Right kidney (tissue), 1 donor: Measurements from ENCODE around the gene TRIAP1.

Experiments
- DNase-seq: peaks from one replicate; pipeline ENCODE4 v3.0.0-alpha.2; 2016

The TRIAP1 gene

DNA sequence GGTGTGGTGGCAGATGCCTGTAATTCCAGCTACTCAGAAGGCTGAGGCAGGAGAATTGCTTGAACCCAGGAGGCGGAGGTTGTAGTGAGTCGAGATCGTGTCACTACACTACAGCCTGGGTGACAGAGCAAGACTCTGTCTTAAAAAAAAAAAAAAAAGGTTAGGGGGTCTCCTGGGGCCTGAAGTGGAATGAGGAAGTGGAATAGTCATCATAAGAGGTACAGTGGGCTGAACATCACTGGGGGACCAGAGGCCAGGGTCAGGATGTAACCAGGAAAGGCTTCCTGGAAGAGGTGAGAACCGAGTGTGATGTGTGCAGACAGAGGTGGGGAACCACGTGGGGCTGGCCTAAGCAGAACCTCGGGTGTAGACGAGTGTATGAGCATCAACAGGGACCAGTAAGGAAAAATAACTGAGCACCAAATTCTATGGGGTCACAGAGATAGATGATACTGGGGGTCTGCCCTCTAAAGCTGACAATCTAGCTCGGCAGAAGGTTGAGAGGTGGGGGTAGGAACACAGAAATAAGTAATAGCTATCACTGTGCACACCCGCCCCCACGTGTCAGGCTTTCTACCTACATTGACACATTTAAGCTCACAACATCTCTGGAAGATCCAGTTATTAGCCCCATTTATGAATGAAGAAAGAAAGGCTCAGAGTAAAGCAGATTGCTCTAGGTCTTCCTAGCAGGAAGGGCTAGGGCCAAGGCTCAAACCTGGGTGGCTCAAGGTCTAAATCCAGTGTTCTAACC lies 13.2 kb downstream of the TRIAP1 start:
- DNase-seq, result no peak

- DNase-seq, result no peak
Observed at GRCh38 chr12:120429368-120429767, 16.8 kb downstream of the TRIAP1 start.

DNA sequence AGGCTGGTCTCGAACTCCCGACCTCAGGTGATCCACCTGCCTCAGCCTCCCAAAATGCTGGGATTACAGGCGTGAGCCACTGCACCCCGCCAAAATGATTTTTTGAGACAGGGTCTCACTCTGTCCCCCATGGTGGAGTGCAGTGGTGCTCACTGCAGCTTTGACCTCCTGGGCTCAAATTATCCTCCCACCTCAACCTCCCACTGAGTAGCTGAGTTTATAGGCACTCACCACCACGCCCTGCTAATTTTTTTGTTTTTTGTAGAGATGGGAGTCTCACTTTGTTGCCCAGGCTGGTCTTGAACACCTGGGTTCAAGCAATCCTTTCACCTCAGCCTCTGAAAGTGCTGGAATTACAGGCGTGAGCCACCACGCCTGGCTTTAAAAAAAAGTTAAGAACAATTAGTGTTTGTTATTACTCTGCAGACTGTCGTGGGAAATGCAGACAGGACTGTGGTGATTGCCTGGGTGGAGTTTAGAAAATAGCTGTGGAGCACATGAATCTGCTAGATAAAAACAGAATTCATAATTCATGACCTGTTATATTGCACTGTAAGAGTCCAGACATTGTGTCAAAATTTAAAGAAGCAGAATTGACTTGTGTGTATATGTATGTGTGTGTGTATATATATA lies 17.5 kb downstream of the TRIAP1 start:
- no peak for DNase-seq

DNA sequence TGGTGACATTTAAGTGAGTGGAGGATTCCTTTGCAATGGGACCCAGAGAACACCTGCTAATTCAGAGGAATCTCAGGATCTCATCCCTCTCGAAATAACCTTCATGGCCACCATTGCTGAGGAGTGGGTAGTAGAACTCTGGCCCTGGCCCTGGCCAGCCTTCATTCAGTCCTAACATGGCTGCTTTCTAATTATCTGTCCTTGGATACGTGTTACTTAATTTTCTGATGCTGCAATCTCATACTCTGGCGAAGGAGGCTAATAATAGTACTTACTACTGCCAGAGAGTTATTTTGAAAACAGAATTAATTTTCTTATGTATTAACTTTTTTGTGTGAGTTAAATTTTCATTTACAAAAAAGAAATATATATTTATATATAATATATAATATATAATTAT lies 20.4 kb downstream of the TRIAP1 start:
- no peak for DNase-seq

DNA sequence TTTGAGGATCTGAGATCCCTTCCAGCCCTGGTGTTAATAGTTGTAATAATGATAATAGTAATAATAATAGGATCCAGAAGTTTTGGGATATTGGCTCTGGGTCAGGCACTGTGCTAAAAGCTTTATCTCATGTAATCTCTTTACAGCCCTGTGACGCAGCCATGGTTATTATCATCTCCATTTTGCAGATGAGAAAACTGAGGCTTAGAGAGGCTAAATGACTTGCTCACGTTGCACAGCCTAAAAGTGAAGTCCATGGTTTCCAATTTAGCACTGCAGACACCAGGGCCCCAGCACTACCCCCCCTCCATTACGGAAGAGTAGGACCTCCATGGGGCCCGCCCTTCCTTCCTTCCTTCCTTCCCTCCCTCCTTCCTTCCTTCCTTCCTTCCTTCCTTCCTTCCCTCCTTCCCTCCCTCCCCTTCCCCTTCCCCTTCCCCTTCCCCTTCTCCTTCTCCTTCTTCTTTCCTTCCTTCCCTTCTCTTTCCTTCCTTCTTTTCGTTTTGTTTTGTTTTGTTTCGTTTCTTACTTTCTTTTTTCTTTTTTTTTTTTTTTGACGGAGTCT lies 23.2 kb downstream of the TRIAP1 start:
- no peak for DNase-seq

- DNase-seq, result no peak
Observed at GRCh38 chr12:120421701-120422100, 24.5 kb downstream of the TRIAP1 start.

DNA sequence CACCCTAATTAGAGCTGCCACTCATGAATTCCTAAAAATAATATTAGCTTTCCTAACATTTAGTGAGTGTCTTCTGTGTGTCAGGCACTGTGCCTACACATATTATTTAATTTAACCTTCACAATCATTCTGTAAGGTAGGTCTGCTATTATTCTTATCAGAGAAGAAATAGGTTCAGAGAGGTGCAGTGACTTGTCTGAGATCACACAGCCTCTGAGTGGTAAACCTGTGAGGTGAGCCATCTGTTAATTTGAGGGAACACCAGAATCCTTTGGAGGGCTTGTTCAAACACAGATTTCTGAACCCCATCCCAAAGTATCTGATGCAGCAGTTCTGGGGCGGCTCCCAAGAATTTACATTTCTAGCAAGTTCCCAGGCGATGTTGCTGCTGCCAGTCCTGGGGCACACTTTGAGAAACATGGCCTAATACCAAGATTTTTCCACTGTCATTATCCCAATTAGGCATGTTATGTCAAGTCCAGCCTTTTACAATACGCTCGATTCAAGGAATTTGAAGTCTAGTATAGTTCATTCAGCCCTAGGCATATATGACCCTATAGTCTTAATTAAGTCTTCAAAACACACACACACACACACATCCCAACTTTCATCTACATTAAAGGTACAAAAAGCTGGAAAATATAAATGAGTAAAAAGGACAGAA lies 28.1 kb downstream of the TRIAP1 start:
- DNase-seq, result no peak

DNA sequence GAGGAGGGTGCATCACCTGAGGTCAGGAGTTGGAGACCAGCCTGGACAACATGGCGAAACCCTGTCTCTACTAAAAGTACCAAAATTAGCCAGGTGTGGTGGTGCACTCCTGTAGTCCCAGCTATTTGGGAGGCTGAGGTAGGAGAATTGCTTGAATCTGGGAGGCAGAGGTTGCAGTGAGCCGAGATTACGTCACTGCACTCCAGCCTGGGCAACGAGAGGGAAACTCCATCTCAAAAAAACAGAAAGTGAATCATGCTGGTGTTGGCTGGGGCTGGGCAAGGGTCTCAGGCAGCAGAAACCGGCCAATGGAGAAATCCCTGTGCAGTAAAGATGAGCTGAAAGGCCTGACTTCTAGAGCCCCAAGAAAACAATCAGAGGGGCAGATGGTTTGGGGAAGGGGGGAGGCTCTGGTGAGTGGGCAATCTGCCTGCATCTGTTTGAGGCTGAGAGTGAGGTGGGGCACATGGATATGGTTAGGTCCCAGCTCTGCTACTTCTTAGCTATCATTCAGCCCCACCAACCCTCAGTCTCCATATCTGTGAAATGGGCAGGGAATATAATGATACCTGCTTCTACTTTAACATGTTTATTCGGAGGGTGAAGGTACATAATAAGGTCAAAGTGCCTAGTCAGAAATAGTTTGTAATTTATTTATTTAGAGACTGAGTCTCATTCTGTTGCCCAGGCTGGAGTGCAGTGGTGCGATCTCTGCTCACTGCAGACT lies 29.5 kb downstream of the TRIAP1 start:
- DNase-seq, result no peak

DNA sequence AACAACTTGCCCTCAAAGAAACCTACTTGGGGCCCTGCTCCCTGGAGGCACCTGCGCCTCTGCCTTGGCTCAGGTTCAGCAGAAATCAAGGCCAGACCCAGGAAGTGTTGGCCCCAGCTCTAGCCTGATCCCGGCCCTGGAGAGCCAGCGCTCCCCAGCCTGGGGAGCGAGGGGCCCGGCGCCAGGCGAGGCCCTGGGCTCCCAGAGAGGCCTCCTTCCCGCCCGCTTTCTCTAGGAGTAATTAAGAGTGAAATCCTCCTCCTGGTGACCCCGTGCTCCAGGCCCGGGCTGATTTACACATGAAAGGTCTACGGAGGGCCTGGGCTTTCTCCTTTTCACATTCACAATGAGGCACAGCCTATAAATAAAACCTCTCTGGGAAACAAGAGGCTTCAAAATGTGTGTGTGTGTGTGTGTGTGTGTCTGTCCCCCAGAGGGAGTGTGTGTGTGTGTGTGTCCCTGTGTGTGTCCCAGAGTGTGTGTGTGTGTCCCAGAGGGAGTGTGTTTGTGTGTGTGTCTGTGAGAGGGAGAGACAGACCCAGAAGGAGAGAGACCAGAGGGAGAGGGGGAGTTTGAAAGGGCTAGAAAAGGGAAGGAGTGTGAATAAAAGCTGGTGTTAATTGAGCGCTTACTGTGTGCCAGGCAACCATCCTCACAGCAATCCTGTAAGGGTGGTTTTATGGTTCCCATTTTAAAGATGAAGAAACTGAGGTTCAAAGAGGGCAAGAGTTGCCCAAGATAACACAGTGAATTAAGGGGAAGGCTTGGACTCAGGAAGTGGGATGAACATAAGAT lies 32.1 kb downstream of the TRIAP1 start:
- DNase-seq, result peak; percentile 78

DNA sequence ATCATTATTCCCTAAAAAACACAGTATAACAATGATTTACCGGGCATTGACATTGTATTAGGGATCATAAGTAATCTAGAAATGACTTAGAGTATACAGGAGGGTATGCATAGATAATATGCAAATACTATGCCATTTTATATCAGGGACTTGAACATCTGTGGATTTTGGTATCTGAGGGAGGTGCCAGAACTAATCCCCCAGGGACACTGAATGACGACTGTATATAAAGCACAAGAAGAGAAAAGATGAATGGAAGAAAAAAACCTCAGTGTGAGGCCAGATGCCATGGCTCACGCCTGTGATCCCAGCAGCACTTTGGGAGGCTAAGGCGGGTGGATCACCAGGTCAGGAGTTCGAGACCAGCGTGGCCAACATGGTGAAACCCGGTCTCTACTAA lies 33.8 kb downstream of the TRIAP1 start:
- no peak for DNase-seq

- DNase-seq, result no peak
Observed at GRCh38 chr12:120408771-120409170, 37.4 kb downstream of the TRIAP1 start.

- no peak for DNase-seq
Observed at GRCh38 chr12:120406553-120406952, 39.6 kb downstream of the TRIAP1 start.

- DNase-seq, result no peak
Observed at GRCh38 chr12:120406069-120406468, 40.1 kb downstream of the TRIAP1 start.

GRCh38 chr12:120404271-120404670 lies 41.9 kb downstream of the TRIAP1 start:
- DNase-seq, result no peak

GRCh38 chr12:120403869-120404268 lies 42.3 kb downstream of the TRIAP1 start:
- no peak for DNase-seq

- DNase-seq, result peak; percentile 68
Observed at GRCh38 chr12:120402217-120402616, 44.0 kb downstream of the TRIAP1 start.

DNA sequence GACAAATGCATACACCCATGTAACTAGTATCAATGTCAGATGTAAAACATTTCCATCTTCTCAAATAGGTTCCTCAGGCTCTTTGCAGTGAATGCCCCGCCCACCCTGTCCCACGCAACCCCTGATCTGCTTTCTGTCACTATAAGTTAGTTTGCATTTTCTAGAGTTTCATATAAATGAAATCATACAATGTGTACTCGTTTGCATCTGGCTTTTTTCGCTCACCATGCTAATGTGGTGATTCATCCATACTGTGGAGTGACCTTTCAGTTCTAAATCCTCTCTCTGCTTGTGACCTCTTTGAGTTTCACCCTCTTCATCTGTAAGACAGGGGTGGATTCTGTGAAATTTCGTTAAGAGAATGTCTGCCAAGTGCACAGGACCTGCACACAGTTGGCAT lies 46.7 kb downstream of the TRIAP1 start:
- no peak for DNase-seq

- DNase-seq, result peak; percentile 65
Observed at GRCh38 chr12:120397824-120398540, 48.2 kb downstream of the TRIAP1 start.

DNA sequence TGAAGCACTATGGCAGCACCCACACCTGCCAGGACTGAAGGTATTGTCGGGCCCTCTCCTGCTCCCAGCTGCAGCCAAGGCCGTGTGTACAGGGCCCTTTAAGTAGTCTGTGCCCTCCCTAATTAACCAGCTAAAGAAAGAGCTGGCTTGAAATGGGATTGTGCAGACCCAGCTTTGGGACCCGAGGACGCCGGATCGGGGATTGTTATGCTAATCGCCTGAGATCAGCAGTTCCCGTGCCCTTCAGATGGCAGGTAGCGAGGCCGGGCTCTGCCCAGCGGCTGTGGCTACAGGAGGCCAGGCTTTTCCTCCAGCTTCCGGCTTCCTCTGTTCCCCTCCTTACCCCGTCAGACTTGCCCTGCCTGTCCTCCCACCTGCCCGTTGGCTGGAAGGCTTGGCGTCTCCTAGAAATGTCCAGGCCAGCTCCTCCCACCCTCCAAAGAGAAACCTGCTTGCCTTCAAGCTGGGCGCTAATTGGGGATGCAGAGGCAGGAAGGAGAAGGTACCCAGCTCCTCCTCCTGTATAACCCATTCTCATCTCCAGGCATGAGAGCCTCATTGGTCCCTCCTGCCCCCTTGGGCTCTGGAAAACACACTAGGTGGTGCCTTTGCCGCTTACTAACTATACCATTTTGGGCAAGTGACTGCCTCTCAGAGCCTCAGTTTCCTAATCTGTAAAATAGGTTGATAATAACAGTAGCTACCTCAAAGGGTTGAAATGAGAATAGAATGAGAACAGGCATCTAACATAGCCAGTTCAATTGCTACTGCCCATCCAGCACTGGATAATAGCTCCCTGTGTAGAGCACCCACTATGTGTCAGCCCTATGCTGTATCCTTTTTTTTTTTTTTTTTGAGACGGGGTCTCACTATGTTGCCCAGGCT lies 51.5 kb downstream of the TRIAP1 start:
- peak; percentile 62 for DNase-seq
